HG02973 (cell line): Measurements from ENCODE around the gene PHACTR4.
"Not testable (repeated sequence)": the region's sequence is repeated elsewhere in the genome, so short reads cannot be mapped to it uniquely, and the experiment has no call there.

ENCODE experiments used
- ATAC-seq: cut with Tn5 transposase; IDR thresholded peaks from one replicate; pipeline ENCODE4 v1.9.1; 2021; ENCODE audit warnings: moderate library complexity; ENCODE audit not compliant: unreplicated experiment

Gene PHACTR4

GRCh38 chr1:28428012-28428411 is 58.5 kb downstream of the PHACTR4 start:
- ATAC-seq: no peak

- ATAC-seq: no peak
These were observed 59.5 kb downstream of the PHACTR4 start for GRCh38 chr1:28428990-28429520.

- no peak for ATAC-seq
These were observed 66.8 kb downstream of the PHACTR4 start for GRCh38 chr1:28436211-28436769.

- ATAC-seq: no peak
These were observed 67.9 kb downstream of the PHACTR4 start for GRCh38 chr1:28437264-28437923.

DNA sequence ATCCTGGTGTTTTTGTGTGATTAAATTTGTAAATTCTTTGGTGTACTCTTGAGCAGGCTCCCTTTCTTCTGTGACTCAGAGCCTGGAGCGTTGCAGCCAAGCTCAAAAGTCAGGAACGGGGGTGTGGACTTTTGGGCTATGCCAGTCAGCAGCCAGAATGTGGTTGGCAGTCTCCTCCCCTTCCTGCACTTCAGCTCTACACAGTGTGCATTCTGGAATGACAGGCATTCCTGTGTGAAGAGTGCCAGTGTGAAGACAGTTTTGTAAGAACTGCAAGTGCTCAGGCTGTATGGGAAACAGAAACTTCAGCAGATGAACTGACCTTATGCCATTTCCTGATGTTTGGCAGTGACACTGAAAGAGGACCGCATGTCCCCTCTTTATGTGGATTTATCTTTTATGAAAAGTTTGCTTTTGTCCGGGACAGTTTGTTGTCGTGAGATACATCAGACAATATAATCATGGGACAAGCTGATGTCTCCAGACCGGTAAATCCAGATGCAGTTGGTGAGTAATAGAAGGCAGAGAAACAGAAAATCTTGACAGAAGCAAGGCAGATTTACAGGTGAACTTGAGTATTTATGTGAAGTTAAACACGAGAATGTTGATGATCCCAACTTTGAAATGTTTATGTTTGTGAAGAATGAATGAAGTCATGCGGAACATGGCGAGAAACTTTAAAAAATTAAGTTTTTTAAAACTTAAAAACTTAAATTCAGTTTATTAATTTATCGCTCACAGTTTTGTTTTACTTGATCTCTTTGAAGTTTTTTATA is 68.6 kb downstream of the PHACTR4 start:
- no peak for ATAC-seq

- no peak for ATAC-seq
These were observed 69.8 kb downstream of the PHACTR4 start for GRCh38 chr1:28439320-28439719.

GRCh38 chr1:28441674-28442073 is 72.1 kb downstream of the PHACTR4 start:
- no peak for ATAC-seq

GRCh38 chr1:28443550-28443949 is 74.0 kb downstream of the PHACTR4 start:
- no peak for ATAC-seq

DNA sequence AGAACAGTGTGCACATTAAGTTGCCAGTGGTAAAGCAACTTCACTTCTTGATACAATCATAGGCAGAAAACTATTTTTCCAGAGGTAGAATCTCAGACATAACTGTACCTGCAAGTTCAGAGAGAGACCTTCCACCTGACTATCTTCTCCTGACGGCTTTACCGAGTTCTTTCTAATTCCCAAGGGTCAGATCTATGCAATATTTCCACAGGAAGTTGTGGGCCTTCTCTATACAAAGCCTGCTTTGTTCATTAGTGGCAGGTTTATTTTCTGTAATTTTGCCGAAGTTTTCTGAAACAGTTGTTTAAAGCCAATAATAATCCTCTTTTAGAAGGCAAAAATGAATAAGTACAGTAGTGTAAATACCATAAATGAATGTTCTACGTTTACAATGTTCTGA is 78.1 kb downstream of the PHACTR4 start:
- no peak for ATAC-seq

- not testable (repeated sequence) for ATAC-seq
These were observed 78.6 kb downstream of the PHACTR4 start for GRCh38 chr1:28448094-28448611.

GRCh38 chr1:28449904-28450303 is 80.4 kb downstream of the PHACTR4 start:
- no peak for ATAC-seq

GRCh38 chr1:28450561-28450960 is 81.0 kb downstream of the PHACTR4 start:
- ATAC-seq: no peak

GRCh38 chr1:28451011-28451410 is 81.5 kb downstream of the PHACTR4 start:
- no peak for ATAC-seq

- ATAC-seq: no peak
These were observed 86.5 kb downstream of the PHACTR4 start for GRCh38 chr1:28456078-28456477.

- ATAC-seq: no peak
These were observed 88.1 kb downstream of the PHACTR4 start for GRCh38 chr1:28457678-28458077.

- no peak for ATAC-seq
These were observed 89.0 kb downstream of the PHACTR4 start for GRCh38 chr1:28458237-28459228.

- no peak for ATAC-seq
These were observed 96.8 kb downstream of the PHACTR4 start for GRCh38 chr1:28466226-28466778.

DNA sequence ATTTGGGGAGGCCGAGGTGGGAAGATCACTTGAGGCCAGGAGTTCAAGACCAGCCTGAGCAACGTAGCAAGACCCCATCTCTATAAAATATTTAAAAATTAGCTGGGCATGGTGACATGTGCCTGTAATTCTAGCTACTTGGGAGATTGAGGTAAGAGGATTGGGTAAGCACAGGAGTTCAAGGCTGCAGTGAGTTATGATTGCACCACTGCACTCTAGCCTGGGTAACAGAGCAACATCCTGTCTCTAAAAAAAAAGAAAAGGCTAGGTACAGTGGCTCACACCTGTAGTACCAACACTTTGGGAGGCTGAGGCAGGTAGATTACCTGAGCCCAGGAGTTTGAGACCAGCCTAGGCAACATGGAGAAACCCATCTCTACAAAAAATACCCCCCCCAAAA is 100.6 kb downstream of the PHACTR4 start:
- ATAC-seq: no peak

- ATAC-seq: not testable (repeated sequence)
These were observed 110.0 kb downstream of the PHACTR4 start for GRCh38 chr1:28479497-28479896.

DNA sequence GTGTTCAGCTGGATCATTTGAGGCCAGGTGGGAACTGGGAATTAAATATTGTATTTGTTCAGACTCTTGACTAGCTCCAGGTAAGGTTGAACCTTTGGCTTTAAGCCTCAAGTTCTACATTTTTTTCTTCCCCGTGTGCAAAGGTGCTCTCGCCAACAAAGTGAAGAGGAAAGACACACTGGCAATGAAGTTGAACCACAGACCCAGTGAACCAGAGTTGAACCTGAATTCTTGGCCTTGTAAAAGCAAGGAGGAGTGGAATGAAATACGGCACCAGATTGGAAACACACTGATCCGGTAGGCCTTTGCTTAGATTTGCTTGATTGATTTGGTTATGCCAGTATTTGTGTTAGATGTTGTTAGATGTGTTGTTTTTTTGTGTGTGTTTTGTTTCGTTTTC is 110.8 kb downstream of the PHACTR4 start:
- no peak for ATAC-seq
